OCI-LY1 (cell line): ENCODE data around the gene STAC2.

Experiments
- H2AFZ ChIP-seq: fragments of 200-600 bp; sonication (generic), shearing (Covaris generic); 2 replicates; pipeline ENCODE4 v1.6.0; 2014; ENCODE audit warnings: antibody characterized with exemption, mild to moderate bottlenecking, low read length
- H3F3A ChIP-seq: fragments of 200-600 bp; sonication (generic), shearing (Covaris generic); 2 replicates; pipeline ENCODE4 v1.6.0; 2014; ENCODE audit warnings: mild to moderate bottlenecking, antibody characterized with exemption, low read length, moderate library complexity; ENCODE audit not compliant: insufficient read depth
- H3K27ac ChIP-seq: fragments of 200-600 bp; sonication (generic); 2 replicates; pipeline ENCODE4 v1.5.1; 2014; ENCODE audit warnings: low read length, mixed run types, mild to moderate bottlenecking, low read depth; ENCODE audit not compliant: poor library complexity, severe bottlenecking
- H3K27me3 ChIP-seq: fragments of 200-600 bp; sonication (generic); 2 replicates; pipeline ENCODE4 v1.6.0; 2014; ENCODE audit warnings: antibody characterized with exemption, mild to moderate bottlenecking, low read length, moderate library complexity; ENCODE audit not compliant: insufficient read depth
- H3K36me3 ChIP-seq: fragments of 200-600 bp; sonication (generic); 2 replicates; pipeline ENCODE4 v1.6.1; 2014; ENCODE audit warnings: mild to moderate bottlenecking, antibody characterized with exemption, low read length, moderate library complexity, mixed read lengths; ENCODE audit not compliant: insufficient read depth
- H3K4me1 ChIP-seq: fragments of 200-600 bp; sonication (generic); 2 replicates; pipeline ENCODE4 v1.5.1; 2014; ENCODE audit warnings: mild to moderate bottlenecking, low read length, moderate library complexity; ENCODE audit not compliant: insufficient read depth, severe bottlenecking
- H3K4me2 ChIP-seq: fragments of 200-600 bp; sonication (generic), shearing (Covaris generic); 2 replicates; pipeline ENCODE4 v1.6.1; 2014; ENCODE audit warnings: low read length
- H3K4me3 ChIP-seq: fragments of 200-600 bp; sonication (generic); 2 replicates; pipeline ENCODE4 v1.5.1; 2014; ENCODE audit warnings: low read length, low read depth, mild to moderate bottlenecking, mixed read lengths; ENCODE audit not compliant: poor library complexity, severe bottlenecking
- H3K79me2 ChIP-seq: fragments of 200-600 bp; shearing (Covaris generic); 2 replicates; pipeline ENCODE4 v1.6.1; 2016; ENCODE audit warnings: mixed run types, low read length, mixed read lengths; ENCODE audit not compliant: insufficient read depth
- H3K9ac ChIP-seq: fragments of 200-600 bp; sonication (generic), shearing (Covaris generic); 2 replicates; pipeline ENCODE4 v1.6.1; 2014; ENCODE audit warnings: mild to moderate bottlenecking, low read length, mixed read lengths
- H3K9me2 ChIP-seq: fragments of 200-600 bp; sonication (generic), shearing (Covaris generic); 2 replicates; pipeline ENCODE4 v1.6.1; 2014; ENCODE audit warnings: low read depth, mild to moderate bottlenecking, low read length, mixed read lengths
- H3K9me3 ChIP-seq: fragments of 200-600 bp; shearing (Covaris generic); 2 replicates; pipeline ENCODE4 v1.6.1; 2014; ENCODE audit warnings: low read length, mixed read lengths
- H4K20me1 ChIP-seq: fragments of 200-600 bp; sonication (generic), shearing (Covaris generic); 2 replicates; pipeline ENCODE4 v1.6.0; 2016; ENCODE audit warnings: mild to moderate bottlenecking, low read length; ENCODE audit not compliant: insufficient read depth
- EZH2 ChIP-seq: fragments of 200-600 bp; sonication (generic), shearing (Covaris generic); IDR thresholded peaks from 2 replicates; pipeline ENCODE4 v1.8.0; 2017; ENCODE audit warnings: borderline replicate concordance, mixed run types, mild to moderate bottlenecking, antibody characterized with exemption, low read length, moderate library complexity, mixed read lengths
- TF ChIP-seq, protein P1 (sequence below): fragments of 200-600 bp; sonication (generic), shearing (Covaris generic); IDR thresholded peaks from 2 replicates; pipeline ENCODE4 v1.5.1; 2017; ENCODE audit warnings: mild to moderate bottlenecking, antibody characterized with exemption, low read length, moderate library complexity, mixed read lengths

The STAC2 gene

DNA sequence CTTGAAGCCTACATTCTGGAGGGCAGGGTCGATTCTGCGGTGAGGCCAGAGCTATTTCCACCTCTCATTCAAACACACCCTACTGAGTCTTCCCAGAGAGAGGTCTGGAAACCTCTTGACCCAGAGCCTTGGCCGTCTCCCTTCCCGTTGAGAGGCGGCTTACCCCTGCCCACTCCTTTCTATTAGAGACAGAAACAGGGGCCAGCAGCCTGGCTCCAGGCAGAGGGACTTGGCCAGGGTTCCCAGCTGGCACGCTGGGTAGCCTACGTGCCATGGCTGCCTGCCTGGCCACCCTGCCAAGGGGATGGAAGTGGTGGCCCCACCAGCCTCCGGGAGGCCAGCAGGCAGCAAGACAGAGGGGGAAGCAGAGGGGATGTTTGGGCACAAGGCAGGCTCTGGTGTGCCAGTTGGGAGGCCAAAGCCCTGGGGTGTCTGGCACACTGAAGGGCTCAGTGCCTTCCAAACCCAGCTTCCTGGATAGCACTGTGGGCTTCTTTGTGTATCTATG, 6.0 kb downstream of the STAC2 start:
- Histone ChIP-seq H4K20me1 (no peaks in the 10 kb centered on the region), H3K79me2 (no peaks in the 10 kb centered on the region), H3K4me3 (no peak overlapping the region), H3K27ac (no peak overlapping the region), H3K9me2 (no peaks in the 10 kb centered on the region), H3K36me3 (no peaks in the 10 kb centered on the region), H2AFZ (no peak overlapping the region), H3K9ac (no peak overlapping the region), H3F3A (no peaks in the 10 kb centered on the region), H3K9me3 (no peaks in the 10 kb centered on the region), H3K4me2 (no peak overlapping the region), H3K27me3 (peaks cover 5% of the 10 kb centered on the region; the same call in 1 of the 2 replicates), H3K4me1 (no peaks in the 10 kb centered on the region)
- TF ChIP-seq EZH2, result no peak
- TF ChIP-seq, protein P1, sequence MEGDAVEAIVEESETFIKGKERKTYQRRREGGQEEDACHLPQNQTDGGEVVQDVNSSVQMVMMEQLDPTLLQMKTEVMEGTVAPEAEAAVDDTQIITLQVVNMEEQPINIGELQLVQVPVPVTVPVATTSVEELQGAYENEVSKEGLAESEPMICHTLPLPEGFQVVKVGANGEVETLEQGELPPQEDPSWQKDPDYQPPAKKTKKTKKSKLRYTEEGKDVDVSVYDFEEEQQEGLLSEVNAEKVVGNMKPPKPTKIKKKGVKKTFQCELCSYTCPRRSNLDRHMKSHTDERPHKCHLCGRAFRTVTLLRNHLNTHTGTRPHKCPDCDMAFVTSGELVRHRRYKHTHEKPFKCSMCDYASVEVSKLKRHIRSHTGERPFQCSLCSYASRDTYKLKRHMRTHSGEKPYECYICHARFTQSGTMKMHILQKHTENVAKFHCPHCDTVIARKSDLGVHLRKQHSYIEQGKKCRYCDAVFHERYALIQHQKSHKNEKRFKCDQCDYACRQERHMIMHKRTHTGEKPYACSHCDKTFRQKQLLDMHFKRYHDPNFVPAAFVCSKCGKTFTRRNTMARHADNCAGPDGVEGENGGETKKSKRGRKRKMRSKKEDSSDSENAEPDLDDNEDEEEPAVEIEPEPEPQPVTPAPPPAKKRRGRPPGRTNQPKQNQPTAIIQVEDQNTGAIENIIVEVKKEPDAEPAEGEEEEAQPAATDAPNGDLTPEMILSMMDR, result no peak

DNA sequence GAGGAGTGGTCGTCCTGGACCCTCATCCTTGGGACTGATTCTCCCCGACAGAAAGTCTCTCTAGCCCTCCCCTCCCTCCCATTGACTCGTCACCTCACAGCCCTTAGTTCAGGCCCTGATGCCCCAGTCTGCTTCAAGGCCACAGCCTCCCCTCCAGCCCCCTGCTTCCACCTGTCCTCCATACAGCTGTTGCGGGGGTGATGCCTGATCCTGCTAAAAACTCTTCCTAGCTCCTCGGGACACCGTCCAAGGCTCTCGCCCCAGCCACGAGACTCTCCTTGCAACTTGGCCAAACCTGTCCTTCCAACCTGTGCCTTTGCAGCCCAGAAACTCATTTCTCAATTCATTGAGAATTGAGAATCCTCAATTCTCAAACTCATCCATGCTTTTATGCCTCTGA, 6.8 kb downstream of the STAC2 start:
- Histone ChIP-seq H3K27me3 (peaks cover 5% of the 10 kb centered on the region; the same call in 1 of the 2 replicates), H3K9ac (no peak overlapping the region), H3K4me2 (no peak overlapping the region), H3K27ac (no peak overlapping the region), H3K4me3 (no peak overlapping the region), H3K9me2 (no peaks in the 10 kb centered on the region), H2AFZ (no peak overlapping the region), H3K9me3 (no peaks in the 10 kb centered on the region), H3K79me2 (no peaks in the 10 kb centered on the region), H4K20me1 (no peaks in the 10 kb centered on the region), H3K4me1 (no peaks in the 10 kb centered on the region), H3F3A (no peaks in the 10 kb centered on the region), H3K36me3 (no peaks in the 10 kb centered on the region)
- TF ChIP-seq EZH2, result no peak
- TF ChIP-seq, protein P1, result no peak

DNA sequence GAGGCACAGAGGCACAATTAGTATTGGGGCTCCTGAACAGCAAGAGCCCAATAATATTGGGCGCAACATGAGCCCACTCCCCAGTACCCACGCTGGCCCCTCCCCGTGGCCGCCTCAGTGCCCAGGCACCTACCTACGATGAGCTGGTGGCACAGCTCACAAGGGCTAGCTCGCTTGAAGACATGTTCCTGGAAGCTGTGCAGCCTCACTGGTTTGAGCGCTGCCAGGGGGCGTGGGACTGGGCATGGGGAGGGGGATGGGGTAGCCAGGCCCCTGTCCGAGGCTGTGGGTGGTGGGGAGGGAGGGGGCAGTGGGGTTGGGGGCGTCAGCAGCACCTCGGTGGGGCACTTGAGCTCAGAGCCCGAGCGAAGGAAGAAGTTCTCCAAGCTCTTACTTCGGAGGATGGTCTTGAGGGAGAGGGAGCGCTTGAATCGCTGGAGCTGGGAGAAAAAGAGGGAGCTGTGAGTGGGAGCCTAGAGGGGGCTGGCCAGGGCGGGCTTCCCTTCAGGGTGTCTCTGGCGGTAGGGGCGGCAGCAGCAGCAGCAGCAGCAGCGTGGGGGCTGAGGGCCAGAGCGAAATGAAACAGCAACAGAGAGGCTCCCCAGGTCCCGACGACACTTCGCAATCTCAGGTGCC, 7.9 kb downstream of the STAC2 start:
- Histone ChIP-seq H3K4me3 (no peak overlapping the region), H3K9ac (no peak overlapping the region), H2AFZ (no peak overlapping the region), H3K9me3 (no peaks in the 10 kb centered on the region), H3K4me2 (no peak overlapping the region), H3K27ac (no peak overlapping the region), H3K4me1 (no peaks in the 10 kb centered on the region), H3F3A (no peaks in the 10 kb centered on the region), H4K20me1 (no peaks in the 10 kb centered on the region), H3K9me2 (no peaks in the 10 kb centered on the region), H3K36me3 (no peaks in the 10 kb centered on the region), H3K27me3 (peaks cover 5% of the 10 kb centered on the region; the same call in 1 of the 2 replicates), H3K79me2 (no peaks in the 10 kb centered on the region)
- TF ChIP-seq, protein P1, result no peak
- TF ChIP-seq EZH2, result no peak
